ENCODE data around the gene SND1. TPM values are rescaled to one million over a fixed set of nuclear protein-coding genes. Genes with fewer than 3 reads are reported as not detected.

The SND1 gene
- total RNA-seq, 1 donor from 2014 or later: 85.9 TPM

DNA sequence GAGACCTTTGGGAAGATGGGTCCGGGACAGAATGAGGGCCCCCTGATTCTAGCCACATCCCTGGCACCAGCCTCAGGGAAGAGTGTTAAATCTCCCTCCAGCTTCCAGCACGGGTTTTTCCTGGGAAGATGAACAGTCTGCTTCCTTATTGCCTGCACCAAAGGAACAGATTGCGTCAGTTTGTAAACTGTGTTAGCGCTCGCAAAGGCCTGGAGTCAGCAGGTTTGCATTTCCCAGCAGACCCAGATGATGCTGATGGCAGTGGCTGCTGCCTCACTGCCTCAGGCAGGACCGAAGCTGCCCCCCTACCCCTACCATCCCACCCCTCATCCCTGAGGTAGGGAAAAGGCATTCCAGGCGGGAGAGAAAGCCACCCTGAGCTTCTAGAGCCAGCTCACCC, 413.9 kb downstream of the SND1 start:
- H3K36me3 ChIP-seq: no peaks in the 10 kb centered on the region
- H3K27ac ChIP-seq: no peak overlapping the region
- no peak overlapping the region for H3K4me3 ChIP-seq
- TF ChIP-seq POLR2A (IDR thresholded peaks at IDR 0.05) (no peak), POLR2AphosphoS5 (IDR thresholded peaks at IDR 0.05; ENCODE audit: insufficient read depth in 1 of 2, low read depth in 1 of 2) (no peak)
- TF ChIP-seq, protein P1, sequence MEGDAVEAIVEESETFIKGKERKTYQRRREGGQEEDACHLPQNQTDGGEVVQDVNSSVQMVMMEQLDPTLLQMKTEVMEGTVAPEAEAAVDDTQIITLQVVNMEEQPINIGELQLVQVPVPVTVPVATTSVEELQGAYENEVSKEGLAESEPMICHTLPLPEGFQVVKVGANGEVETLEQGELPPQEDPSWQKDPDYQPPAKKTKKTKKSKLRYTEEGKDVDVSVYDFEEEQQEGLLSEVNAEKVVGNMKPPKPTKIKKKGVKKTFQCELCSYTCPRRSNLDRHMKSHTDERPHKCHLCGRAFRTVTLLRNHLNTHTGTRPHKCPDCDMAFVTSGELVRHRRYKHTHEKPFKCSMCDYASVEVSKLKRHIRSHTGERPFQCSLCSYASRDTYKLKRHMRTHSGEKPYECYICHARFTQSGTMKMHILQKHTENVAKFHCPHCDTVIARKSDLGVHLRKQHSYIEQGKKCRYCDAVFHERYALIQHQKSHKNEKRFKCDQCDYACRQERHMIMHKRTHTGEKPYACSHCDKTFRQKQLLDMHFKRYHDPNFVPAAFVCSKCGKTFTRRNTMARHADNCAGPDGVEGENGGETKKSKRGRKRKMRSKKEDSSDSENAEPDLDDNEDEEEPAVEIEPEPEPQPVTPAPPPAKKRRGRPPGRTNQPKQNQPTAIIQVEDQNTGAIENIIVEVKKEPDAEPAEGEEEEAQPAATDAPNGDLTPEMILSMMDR (IDR thresholded peaks at IDR 0.05): no peak
- H3K27me3 ChIP-seq: no peaks in the 10 kb centered on the region
- no peaks in the 10 kb centered on the region for H3K9me3 ChIP-seq
- intact Hi-C loops (cut with DNase I): no loop called here
- no peaks in the 10 kb centered on the region for H3K4me1 ChIP-seq
- DNase-seq (ENCODE audit: extremely low spot score in 2 of 2): no peak

DNA sequence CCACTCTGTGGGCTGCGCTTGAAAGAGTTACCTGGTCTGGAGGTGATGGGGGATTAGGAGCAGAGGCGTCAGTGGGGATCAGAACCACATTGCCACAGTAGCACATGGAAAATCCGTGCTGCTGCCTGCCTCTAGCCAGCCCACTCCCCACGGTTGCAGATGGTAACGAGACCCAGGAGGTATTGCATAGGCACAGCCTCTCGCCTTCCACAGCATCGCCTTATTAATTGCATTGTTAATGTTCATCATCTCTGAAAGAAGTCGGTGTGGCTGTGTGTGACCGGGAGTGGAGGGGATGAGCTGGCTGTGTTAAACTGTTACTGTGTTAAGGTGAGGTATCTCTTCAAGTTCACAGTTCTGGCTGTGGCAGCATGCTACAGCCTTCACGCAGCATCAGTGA, 414.4 kb downstream of the SND1 start:
- Histone ChIP-seq H3K36me3 (no peaks in the 10 kb centered on the region), H3K4me1 (no peaks in the 10 kb centered on the region), H3K9me3 (no peaks in the 10 kb centered on the region), H3K27ac (no peak overlapping the region), H3K27me3 (no peaks in the 10 kb centered on the region), H3K4me3 (no peak overlapping the region)
- no peak for DNase-seq (ENCODE audit: extremely low spot score in 2 of 2)
- TF ChIP-seq, protein P1 (IDR thresholded peaks at IDR 0.05): no peak
- intact Hi-C loops (cut with DNase I): no loop called here

DNA sequence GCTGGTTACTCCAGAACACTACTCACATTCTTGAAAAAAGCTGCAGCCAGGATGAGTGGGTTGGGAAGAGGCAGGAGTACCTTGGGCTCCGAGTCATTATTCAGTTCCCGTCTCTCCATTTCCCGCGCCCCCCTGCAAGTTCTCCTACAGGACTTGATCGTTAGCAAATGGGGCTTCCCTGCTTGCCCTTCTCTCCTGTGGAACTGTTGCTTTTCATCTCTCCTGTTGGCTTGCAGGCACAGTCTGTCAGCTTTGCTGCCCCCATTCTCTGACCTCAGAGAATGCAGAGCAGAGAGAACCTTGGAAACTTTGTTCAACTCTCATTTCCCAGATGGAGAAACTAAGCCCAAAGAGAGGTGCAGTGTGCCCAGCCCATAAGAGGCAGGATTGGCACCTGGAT, 414.9 kb downstream of the SND1 start:
- intact Hi-C loops (cut with DNase I): no loop called here
- no peaks in the 10 kb centered on the region for H3K4me1 ChIP-seq
- no peak for DNase-seq (ENCODE audit: extremely low spot score in 2 of 2)
- no peaks in the 10 kb centered on the region for H3K9me3 ChIP-seq
- no peaks in the 10 kb centered on the region for H3K27me3 ChIP-seq
- TF ChIP-seq POLR2A (IDR thresholded peaks at IDR 0.05): no peak
- TF ChIP-seq, protein P1 (IDR thresholded peaks at IDR 0.05): no peak
- TF ChIP-seq POLR2AphosphoS5 (IDR thresholded peaks at IDR 0.05; ENCODE audit: insufficient read depth in 1 of 2, low read depth in 1 of 2): no peak
- H3K27ac ChIP-seq: no peak overlapping the region
- H3K36me3 ChIP-seq: no peaks in the 10 kb centered on the region
- H3K4me3 ChIP-seq: no peak overlapping the region

DNA sequence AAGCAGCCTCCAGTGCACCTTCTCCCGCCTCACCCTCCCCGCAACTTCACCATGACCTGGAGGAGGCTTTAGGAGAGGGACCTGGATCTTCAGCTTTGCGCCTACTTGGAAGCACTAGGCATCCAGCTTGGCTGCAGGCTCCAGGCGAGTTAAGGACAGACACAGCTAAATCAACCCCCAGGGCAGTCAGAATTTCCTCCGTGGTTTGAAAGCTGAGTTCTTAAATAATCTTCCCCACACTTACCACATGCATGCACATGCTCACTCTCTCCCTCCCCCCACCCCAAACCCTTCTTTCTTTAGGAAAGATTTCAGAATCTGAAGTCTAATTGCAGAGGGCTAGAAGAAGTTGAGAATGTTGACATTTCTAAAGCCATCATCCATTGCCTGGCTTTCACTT, 416.0 kb downstream of the SND1 start:
- Histone ChIP-seq H3K9me3 (no peaks in the 10 kb centered on the region), H3K27ac (no peak overlapping the region), H3K27me3 (no peaks in the 10 kb centered on the region), H3K36me3 (no peaks in the 10 kb centered on the region), H3K4me1 (no peaks in the 10 kb centered on the region), H3K4me3 (no peak overlapping the region)
- TF ChIP-seq POLR2A (IDR thresholded peaks at IDR 0.05) (no peak), POLR2AphosphoS5 (IDR thresholded peaks at IDR 0.05; ENCODE audit: insufficient read depth in 1 of 2, low read depth in 1 of 2) (no peak)
- TF ChIP-seq, protein P1 (IDR thresholded peaks at IDR 0.05): no peak
- DNase-seq (ENCODE audit: extremely low spot score in 2 of 2): no peak
- intact Hi-C loops (cut with DNase I): no loop called here

DNA sequence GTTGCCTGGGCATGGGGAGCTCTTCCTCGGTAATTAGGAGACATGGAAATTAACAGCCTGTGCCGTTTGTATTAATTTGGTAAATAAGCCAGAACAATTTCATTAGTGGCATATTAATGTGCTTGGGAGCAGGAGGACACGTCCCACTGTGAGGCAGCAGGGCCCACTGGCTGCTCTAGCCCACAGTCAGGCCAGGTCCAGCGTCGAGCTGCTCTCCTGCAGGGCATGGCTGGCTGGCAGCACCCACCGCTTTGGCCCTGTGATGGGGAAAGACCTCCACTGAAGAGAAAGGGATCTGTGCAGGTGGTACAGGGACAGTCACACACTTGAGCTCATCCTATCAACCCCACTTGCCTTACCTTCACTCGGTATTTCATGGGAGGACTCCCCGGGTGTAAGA, 416.8 kb downstream of the SND1 start:
- H3K27ac ChIP-seq: no peak overlapping the region
- H3K27me3 ChIP-seq: no peaks in the 10 kb centered on the region
- intact Hi-C loops (cut with DNase I): no loop called here
- TF ChIP-seq POLR2AphosphoS5 (IDR thresholded peaks at IDR 0.05; ENCODE audit: insufficient read depth in 1 of 2, low read depth in 1 of 2) (no peak), POLR2A (IDR thresholded peaks at IDR 0.05) (no peak)
- TF ChIP-seq, protein P1 (IDR thresholded peaks at IDR 0.05): no peak
- no peak overlapping the region for H3K4me3 ChIP-seq
- H3K36me3 ChIP-seq: no peaks in the 10 kb centered on the region
- H3K9me3 ChIP-seq: no peaks in the 10 kb centered on the region
- DNase-seq (ENCODE audit: extremely low spot score in 2 of 2): no peak
- no peaks in the 10 kb centered on the region for H3K4me1 ChIP-seq

Data from vagina (tissue), 2 donors.